Fibroblast of skin of abdomen (primary cell): ENCODE data around the gene AMER3. TPM values are rescaled to one million over a fixed set of nuclear protein-coding genes. Genes with fewer than 3 reads are reported as not detected.
"Not testable (repeated sequence)": the region's sequence is repeated elsewhere in the genome, so short reads cannot be mapped to it uniquely, and the experiment has no call there.

Experiments used
- DNase-seq: peaks from one replicate; pipeline ENCODE4 v3.0.0-alpha.2; 2013
- polyA plus RNA-seq, 2 experiments: library from polyadenylated mRNA; unstranded; fragments of 120-200 nt; gene quantifications; one replicate each; pipeline ENCODE4 v1.2.1, GENCODE V29; 2013; ENCODE audit not compliant: insufficient read length in 2 of 2

AMER3 gene
- not detected for polyA plus RNA-seq (2013, experiment 1 of 2; ENCODE audit: insufficient read length)
- polyA plus RNA-seq (2013, experiment 2 of 2; ENCODE audit: insufficient read length): not detected

- no peak for DNase-seq
Measured at GRCh38 chr2:130755256-130756052, at the start of gene AMER3. Gene AMER3, plus strand, starts transcription at chr2:130755540. Its CDS starts 6,533 bp downstream, at chr2:130762073.

GRCh38 chr2:130714795-130715194 lies 40.5 kb upstream of the AMER3 start:
- not testable (repeated sequence) for DNase-seq

GRCh38 chr2:130720036-130720435 lies 35.3 kb upstream of the AMER3 start:
- no peak for DNase-seq

- DNase-seq: no peak
Measured at GRCh38 chr2:130720528-130720927, 34.8 kb upstream of the AMER3 start.

- no peak for DNase-seq
Measured at GRCh38 chr2:130724455-130724854, 30.9 kb upstream of the AMER3 start.

- no peak for DNase-seq
Measured at GRCh38 chr2:130726614-130727180, 28.6 kb upstream of the AMER3 start.

GRCh38 chr2:130727286-130727924 lies 27.9 kb upstream of the AMER3 start:
- peak; percentile 69 for DNase-seq

GRCh38 chr2:130728007-130728454 lies 27.3 kb upstream of the AMER3 start:
- DNase-seq: no peak

GRCh38 chr2:130728549-130729316 lies 26.6 kb upstream of the AMER3 start, which contains the start of gene GPR148:
Gene GPR148, plus strand, starts transcription at chr2:130729070. Its CDS starts 82 bp downstream, at chr2:130729152.
- no peak for DNase-seq

- no peak for DNase-seq
Measured at GRCh38 chr2:130729322-130730299, 25.7 kb upstream of the AMER3 start.

GRCh38 chr2:130732257-130732656 lies 23.1 kb upstream of the AMER3 start:
- DNase-seq: not testable (repeated sequence)

- no peak for DNase-seq
Measured at GRCh38 chr2:130735200-130735599, 20.1 kb upstream of the AMER3 start.

GRCh38 chr2:130736487-130736886 lies 18.9 kb upstream of the AMER3 start:
- DNase-seq: no peak

GRCh38 chr2:130737592-130737991 lies 17.7 kb upstream of the AMER3 start:
- no peak for DNase-seq

GRCh38 chr2:130740671-130741070 lies 14.7 kb upstream of the AMER3 start:
- DNase-seq: no peak

GRCh38 chr2:130743278-130743677 lies 12.1 kb upstream of the AMER3 start:
- DNase-seq: no peak

GRCh38 chr2:130744287-130745117 lies 10.8 kb upstream of the AMER3 start:
- no peak for DNase-seq

- no peak for DNase-seq
Measured at GRCh38 chr2:130749078-130749477, 6.3 kb upstream of the AMER3 start.

GRCh38 chr2:130749641-130750040 lies 5.7 kb upstream of the AMER3 start:
- DNase-seq: no peak

GRCh38 chr2:130754811-130755210 lies 529 bp upstream of the AMER3 start:
- DNase-seq: no peak
